ENCODE results near the gene KLHL22.
"Not testable (repeated sequence)": the region's sequence is repeated elsewhere in the genome, so short reads cannot be mapped to it uniquely, and the experiment has no call there.

The KLHL22 gene

GRCh38 chr22:20499769-20500168 lies 4.2 kb upstream of the KLHL22 start:
- no peak for DNase-seq

- DNase-seq = no peak
These were observed 3.3 kb upstream of the KLHL22 start for GRCh38 chr22:20498913-20499312.

DNA sequence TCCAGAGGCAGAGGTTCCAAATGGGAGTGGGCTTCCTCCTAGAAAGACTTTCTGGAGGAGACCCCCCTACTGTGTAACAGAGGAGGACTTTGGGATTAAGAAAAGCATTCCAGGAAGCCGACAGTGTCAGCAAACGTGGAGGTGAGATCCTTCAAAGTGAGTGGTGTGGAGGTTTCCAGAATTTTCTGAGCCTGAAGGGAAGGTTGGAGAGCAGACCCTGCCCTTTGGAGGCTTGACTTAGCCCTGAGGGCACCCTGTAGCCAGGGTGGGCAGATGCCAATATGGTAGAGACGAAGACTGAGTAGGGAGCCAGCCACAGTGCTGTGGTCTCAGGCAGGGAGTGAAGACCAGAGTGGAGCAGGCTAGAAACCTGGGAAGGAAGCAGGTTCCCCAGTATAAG lies 1.8 kb upstream of the KLHL22 start:
- no peak for DNase-seq

GRCh38 chr22:20495861-20496681 lies 476 bp upstream of the KLHL22 start:
- DNase-seq = peak; percentile 73 to 88 (median 76)

DNA sequence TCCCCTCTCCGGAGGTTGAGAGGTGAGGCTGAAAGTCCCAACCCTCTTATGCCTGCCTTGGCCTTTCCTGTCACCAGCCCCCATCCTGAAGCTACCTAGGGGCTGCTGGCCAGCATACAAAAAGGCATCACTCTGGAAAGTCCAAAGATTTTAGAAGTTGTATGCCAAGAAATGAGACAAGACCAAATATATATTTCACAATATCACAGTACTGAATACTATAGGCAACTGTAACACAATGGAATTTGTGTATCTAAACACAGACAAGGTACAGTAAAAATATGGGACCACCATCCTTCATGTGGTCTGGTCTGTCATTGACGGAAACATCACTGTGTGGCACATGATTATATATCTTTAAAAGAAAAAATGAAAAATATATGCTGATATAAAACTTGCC lies 4.2 kb downstream of the KLHL22 start:
- DNase-seq = no peak

GRCh38 chr22:20490941-20491307 lies 4.7 kb downstream of the KLHL22 start:
- no peak for DNase-seq

GRCh38 chr22:20490183-20490940 lies 5.2 kb downstream of the KLHL22 start:
- no peak for DNase-seq

DNA sequence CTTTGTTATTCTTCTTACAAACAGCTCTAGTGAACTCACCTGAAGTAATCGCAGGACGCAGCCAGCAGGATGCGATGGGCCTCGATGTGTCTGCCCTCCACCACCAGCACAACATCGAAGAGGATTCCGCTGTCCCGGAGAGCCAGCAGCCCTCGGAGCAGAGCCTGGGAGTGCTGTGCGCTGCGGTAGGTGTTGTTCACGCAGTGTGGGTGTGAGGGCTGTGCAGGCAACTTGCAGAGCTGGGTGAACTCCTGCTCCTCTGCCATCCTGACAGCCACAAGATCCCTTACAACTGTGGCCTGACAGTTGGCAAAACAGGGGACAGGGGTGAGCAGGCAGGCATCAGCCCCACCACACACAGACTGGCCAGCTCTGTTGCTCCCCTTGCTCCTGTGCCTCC lies 6.6 kb downstream of the KLHL22 start:
- DNase-seq = no peak

GRCh38 chr22:20487715-20488114 lies 7.9 kb downstream of the KLHL22 start:
- DNase-seq = no peak

GRCh38 chr22:20486229-20486628 lies 9.4 kb downstream of the KLHL22 start:
- DNase-seq = no peak

- DNase-seq = no peak
These were observed 10.5 kb downstream of the KLHL22 start for GRCh38 chr22:20484948-20485683.

DNA sequence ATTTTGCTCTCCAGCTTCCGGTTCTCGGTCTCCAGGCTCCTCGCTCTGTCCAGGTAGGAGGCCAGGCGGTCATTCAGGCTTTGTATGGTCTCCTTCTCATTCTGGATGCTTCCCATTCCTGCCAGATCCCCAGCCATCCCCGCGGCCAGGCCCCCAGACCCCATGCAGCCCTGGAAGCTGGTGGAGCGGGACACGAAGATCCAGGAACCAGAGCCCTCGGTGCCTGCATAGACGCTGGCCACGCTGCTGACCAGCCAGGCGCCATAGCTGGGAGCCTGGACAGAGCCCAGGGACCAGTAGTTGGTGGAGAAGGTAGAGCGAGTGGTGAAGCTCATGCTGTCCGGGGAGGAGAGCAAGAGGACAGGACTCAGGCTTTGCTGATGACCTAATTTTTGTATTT lies 11.8 kb downstream of the KLHL22 start:
- DNase-seq = no peak

DNA sequence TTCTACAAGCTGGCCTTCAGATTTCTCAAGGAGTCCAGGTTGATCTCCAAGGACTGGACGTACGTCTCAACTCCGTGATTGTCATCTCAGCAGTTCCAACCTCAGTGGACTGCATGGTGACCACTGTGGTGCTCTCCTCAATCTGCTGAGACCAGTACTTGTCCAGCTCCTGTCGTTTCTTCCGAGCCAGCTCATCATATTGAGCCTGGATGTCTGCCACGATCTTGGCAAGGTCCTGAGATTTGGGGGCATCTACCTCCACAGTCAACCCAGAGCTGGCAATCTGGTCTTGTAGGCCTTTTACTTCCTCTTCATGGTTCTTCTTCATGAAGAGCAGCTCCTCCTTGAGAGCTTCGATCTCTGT lies 12.5 kb downstream of the KLHL22 start:
- DNase-seq = not testable (repeated sequence)

GRCh38 chr22:20479612-20480196 lies 15.9 kb downstream of the KLHL22 start:
- DNase-seq = no peak

DNA sequence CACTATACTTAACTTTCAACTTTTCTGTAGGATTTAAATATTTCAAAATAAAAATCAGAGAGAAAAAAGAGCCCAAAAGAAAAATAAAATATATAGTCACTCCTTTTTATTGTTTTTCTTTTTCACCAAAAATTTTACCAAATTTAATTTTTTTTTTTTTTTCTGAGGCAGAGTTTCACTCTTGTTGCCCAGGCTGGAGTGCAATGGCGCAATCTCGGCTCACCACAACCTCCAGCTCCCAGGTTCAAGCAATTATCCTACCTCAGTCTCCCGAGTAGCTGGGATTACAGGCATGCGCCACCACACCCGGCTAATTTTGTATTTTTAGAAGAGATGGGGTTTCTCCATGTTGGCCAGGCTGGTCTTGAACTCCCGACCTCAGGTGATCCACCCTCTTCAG lies 17.5 kb downstream of the KLHL22 start:
- not testable (repeated sequence) for DNase-seq

DNA sequence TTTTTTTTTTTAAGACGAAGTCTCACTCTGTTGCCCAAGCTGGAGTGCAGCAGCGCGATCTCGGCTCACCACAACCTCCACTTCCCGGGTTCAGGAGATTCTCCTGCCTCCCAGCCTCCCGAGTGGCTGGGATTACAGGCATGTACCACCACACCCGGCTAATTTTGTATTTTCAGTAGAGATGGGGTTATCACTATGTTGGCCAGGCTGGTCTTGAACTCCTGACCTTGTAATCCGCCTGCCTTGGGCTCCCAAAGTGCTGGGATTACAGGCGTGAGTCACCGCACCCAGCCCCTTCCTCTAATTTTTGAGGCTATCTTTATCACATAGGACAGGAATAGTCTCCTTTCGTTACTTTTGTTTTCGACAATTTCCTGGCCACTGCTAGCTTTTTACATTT lies 20.0 kb downstream of the KLHL22 start:
- DNase-seq = not testable (repeated sequence)

DNA sequence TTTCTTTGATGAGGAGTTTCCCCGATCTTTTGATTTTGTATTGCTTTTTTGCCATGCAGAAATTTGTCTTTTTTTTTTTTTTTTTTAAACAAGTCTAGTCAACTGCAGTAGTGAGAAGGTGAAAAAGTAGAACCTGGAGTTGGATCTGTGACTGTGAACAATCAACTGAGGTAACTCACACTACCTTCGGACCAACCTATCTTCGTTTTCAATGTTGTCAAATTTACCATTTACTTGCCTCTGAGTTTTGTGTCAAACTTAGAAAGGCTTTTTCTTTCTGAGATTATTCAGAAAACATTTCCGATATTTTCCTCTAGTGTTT lies 20.5 kb downstream of the KLHL22 start:
- DNase-seq = no peak

DNA sequence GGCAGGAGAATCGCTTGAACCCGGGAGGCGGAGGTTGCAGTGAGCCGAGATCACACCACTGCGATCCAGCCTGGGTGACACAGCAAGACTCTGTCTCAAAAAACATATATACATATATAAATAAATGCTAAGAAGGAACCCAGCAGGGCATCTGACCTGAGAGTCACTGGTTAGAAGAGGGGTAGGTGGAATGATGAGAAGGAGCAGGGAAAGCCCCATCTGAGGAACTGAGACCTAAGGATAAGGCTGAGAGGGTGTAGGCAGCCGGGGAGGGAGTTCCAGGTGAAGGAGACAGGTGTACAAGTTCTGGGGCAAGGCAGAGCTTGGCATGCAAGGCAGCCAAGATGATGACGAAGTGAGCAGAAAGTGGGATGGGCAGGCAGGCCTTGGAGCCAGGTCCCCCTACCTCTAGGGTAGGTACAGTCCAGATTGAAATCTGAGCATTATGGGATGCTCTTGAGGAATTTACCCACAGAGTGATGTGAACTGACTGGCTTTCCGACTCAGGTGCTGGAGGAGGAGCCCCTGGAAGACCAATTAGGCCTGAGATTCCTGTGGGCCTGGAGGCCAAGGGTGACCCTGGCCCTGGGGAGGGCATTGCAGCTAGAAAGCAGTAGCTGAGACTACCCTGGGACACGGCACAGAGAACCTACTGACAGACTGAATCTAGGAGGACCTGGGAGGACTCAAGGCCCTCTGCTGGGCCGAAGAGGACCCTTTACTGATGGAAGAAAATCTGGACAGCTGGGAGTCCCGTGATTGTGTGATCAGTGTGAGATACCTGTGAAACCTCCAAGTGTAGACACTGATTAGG lies 22.8 kb downstream of the KLHL22 start:
- no peak for DNase-seq

DNA sequence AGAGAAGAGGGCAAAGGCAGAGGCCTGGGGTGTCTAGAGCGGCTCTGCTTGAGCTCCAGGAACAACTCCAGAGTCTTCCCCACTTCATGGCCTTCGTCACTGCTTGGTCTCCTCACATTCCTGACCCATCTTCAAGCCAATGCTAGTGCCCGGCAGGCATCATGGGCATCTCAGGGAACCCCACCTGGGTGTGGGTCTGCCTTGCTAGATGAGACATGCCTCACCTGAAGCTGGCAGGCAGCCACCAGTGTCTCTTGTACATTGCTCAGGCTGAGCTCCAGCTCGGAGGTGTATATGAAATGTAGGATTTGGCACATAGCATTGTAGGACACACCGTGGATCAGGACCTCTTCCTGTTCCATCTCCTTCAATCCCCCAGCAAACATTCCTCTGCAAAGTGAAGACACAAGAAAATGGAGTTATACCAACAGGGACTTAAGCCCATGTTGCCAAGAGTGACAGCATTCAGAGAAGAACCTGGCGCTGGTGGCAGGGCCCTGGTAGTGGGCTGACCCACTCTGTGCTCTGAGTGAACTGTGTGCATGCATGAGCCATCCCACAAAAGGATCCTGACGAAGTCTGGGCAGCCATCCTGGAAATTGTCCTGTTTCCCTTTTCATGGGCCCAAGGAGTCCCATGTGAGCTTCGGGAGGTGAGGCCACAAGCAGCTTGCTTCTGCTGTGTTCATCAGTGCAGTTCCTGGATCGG lies 24.3 kb downstream of the KLHL22 start:
- DNase-seq = no peak

DNA sequence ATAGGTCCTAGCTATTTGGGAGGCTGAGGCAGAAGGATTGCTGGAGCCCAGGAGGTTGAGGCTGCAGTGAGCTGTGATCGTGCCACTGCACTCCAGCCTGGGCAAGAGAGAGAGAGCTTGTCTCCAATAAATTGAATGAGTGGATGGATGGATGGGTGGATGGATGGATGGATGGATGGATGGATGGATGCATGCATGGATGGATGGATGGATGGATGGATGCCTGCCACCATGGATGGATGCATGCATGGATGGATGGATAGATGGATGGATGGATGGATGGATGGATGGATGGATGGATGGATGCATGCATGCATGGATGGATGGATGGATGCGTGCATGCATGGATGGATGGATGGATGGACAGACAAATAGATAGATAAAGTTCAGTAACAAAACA lies 25.1 kb downstream of the KLHL22 start:
- DNase-seq = not testable (repeated sequence)

DNA sequence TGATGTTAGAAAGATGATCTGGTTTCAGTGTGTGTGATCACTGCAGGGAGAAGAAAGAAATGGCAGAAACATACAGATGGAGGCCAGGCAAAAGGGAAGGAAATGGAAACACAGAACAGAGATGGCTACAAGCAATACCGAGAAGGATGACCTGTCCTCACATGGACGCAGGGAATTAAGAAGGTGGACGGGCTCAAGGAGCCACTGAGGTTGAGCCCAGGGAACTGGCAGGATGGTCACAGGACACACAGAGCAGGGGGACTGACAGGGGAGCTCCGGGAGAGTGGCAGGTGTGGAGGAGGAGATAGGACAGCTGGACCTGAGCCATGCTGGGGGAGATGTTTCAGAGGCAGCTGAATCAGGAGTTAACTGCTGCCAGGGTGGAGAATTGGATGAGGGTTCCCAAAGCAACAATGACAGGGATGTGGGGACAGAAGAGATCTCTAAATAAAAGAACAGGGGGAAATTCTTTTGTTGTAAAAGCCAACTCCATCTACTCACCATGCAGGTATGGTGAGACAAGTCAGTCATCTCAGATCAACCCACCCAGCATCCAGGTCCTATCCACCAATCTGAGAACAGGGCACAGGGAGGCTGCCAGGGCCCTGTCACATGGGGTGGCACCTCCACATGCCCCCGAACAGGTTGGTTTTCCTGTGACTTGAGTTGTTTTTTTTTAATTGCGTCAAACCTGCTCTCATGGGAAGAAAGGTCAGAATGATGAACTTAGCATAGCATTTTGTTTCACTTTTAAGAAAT lies 26.3 kb downstream of the KLHL22 start:
- DNase-seq = no peak

Data from activated naive CD4-positive, alpha-beta T cell (primary cell).